ENCODE data around the gene F7.

Gene F7

DNA sequence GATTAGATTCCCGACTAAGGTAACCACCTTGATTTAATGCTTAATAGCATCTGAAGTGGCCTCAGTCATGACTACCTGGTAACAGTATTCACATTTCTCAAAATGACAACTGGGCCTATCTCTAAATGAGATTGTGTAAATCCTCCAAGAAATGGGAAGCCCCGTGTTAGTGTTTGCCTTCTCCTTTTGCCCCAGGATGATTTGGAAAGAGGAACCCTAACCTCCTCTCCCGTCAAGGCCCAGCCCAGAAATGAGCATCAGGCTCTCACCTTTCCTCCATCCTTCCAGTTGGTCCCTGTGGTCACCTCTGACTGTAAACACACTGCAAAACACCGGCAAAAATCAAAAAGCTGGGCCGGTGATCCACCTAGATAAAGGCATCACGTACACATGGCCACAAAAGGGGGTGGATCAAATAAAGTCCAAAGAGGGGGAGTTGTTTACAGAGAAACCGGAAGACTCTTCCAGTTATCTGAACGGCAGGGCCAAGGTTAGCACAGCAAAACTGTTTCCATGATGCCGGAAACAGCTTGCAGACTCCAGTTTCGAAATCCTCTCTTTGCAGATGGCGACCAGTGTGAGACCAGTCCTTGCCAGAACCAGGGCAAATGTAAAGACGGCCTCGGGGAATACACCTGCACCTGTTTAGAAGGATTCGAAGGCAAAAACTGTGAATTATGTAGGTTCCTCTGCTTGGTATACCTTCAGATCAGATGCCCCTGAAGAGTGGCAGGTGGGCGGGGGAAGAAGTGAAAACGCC, 33.4 kb downstream of the F7 start:
- DNase-seq (ENCODE audit: low spot score), result no peak

- no peak for DNase-seq (ENCODE audit: low spot score)
These were observed 34.0 kb downstream of the F7 start for GRCh38 chr13:113139577-113139976.

DNA sequence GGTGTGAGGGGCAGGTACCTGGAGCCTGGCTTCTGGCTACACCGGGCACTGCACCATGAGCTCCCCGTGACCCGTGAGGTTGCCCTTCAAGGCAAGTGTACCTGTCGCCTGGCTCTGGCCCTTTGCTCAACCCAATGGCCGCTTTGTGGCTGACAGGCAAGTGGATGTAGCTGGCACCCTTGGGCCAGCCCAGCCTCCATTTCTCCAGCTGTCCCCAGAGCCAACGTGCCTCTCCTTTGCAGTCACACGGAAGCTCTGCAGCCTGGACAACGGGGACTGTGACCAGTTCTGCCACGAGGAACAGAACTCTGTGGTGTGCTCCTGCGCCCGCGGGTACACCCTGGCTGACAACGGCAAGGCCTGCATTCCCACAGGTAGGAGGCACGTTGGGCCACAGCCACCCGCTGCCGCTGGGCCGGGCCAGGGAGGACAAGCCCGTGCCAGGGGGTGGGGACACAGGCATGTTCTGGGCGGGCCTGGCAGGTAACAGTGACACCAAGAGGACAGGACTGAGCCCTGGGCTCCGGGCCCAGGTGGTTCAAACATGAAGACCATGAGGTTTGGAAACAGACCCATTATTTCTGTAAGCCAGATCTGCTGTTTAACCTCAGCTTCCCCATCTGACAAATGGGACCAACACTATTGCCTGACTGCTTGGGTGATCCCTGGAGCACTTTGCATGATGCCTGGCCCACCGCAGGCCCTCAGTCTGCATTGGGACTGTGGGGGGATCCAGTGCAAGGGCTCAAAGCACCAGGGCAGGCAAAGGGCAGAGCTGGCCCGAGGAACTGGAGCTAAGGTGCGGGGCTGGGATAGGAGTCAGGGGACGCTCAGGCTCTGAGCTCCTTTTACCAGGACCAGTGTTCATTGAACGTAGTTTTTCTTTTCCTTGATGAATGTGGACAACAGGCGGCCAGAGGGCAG, 35.3 kb downstream of the F7 start:
- DNase-seq (ENCODE audit: low spot score), result no peak

DNA sequence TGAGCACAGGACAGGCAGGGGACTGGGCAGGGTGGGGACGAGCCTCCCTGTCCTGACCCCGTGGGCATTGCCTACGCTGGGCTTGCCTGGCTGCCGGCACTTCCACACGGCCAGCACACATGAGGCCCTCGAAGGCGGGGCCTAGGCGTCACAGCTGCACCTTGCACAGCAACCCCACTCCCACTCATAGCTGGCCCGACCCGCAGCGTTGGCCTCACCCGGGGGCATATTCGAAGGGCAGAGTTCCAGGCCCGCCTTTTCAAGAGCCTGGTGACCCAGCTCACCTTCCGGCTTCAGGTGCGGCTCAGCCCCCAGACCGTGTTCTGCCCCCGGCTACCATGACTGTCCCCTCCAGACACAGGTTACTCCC, 36.0 kb downstream of the F7 start:
- no peak for DNase-seq (ENCODE audit: low spot score)

DNA sequence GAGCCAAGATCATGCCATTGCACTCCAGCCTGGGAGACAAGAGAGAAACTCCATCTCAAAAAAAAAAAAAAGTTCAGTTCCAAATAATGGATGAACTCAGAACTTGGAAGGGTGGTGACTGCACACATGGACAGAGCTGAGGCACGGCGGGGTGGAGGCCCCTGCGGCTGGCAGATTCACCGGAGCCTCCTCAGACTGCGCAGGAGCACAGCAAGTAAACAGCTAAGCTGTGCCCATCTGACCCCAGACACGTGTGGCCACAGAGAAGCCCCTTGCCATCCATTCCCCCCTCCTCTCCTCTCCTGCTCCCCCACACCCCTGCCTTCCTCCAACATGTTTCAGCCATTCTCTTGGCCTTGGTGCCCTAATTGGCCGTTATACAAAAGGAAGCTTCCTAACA, 37.3 kb downstream of the F7 start:
- no peak for DNase-seq (ENCODE audit: low spot score)

DNA sequence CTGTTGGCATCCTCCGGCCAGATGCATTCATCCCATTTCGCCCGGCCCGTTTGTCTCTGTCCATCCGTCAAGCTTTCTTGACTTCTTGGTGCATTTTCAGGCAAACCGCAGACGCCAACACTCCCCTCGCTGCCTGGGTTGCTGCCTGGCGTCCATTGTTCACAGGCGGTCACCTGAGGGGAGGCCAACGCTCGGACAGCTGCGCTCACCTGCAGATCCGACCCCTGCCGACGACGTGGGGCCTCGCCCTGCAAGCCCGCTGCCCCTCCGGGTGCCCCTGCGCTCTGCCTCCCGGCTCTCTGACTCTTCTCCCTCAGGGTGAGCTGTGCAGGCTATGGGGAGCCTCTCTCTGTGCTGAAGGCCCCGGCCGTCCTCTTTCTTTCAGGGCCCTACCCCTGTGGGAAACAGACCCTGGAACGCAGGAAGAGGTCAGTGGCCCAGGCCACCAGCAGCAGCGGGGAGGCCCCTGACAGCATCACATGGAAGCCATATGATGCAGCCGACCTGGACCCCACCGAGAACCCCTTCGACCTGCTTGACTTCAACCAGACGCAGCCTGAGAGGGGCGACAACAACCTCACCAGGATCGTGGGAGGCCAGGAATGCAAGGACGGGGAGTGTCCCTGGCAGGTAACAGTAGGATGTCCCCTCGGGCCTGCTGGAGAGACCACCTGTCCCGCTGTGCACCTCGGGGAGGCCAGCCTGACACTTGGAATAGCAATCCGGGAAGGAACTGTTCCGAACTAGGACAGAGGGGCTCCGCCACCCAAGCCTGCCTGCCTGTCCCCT, 38.1 kb downstream of the F7 start:
- DNase-seq (ENCODE audit: low spot score), result no peak

DNA sequence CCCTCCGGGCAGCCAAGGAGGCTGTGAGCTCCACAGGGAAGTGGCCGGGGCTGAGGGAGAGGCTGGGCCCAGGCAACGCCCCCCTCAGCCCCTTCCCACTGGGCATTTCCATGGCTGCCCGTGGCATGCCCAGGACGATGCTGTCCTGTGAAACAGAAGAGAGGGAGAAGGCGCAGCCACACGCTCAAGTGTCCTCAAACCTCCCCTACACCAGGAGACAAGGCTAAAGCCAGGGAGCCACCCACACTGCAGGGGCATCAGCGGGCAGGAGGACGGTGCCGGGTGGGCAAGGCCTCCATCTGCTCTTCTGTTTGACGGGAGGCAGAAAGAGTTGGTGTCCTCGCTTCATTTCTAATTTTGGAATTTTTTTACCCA, 38.7 kb downstream of the F7 start:
- DNase-seq (ENCODE audit: low spot score), result no peak

DNA sequence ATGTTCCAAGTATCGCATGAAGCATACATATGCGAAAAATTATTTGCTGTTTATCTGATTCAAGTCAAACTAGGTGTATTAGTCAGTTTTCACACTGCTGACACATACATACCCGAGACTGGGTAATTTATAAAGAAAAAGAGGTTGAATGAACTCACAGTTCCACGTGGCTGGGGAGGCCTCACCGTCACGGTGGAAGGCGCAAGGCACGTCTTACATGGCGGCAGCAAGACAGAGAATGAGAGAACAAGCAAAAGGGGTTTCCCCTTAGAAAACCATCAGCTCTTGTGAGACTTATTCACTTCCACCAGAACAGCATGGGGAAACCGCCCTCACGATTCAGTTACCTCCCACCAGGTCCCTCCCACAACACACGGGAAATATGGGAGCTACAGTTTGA, 39.9 kb downstream of the F7 start:
- DNase-seq (ENCODE audit: low spot score), result no peak

DNA sequence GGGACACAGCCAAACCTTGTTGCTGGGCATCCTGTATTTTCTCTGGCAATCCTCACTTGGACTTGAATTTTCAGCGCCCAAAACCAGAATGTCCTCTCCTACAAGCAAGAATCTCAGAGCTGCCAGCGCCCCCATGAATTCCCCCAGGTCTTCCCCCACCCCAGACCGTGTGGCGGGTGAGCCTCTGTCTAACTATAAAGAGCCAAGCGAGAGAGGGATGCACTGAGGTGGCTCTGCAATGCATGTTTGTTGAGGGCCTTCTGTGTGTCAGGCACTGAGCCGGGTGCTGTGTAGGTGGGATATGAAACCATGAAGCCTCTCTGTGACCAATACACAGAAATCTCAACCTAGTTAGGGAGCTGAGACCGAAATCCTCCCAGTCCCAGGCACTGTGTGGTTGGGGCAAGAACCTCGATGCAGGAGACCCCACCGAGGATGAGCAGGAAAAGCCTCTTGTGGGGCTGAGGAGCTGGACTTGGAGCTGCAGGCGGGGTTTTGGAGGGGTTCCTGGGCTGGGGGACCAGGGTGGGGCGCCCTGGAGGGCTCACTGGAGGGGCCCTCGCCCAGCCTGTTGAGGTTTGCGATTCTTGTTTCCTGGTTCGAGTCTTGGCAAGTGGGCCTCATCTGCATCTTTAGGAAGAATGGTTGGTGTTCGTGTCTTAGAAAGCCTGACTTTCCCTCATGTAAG, 40.5 kb downstream of the F7 start:
- no peak for DNase-seq (ENCODE audit: low spot score)

DNA sequence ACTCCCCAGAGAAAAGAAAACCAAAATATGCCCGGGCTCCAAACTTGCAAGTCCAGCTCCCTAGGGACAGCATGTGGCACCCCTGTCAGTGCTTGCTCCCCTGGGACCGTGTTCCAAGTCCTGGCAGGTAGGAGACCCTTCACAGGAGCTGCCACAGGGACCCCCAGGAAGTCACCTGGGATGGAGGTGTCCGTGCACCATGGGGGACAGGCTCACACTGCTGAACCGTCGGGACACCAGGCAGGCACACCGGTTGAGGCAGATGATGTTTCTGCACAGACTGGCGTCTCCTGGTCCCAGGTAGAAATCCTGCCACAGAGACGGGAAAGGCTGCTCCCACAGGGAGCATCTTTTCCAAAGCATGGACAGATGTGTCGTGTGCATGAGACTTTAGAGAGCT, 41.2 kb downstream of the F7 start:
- no peak for DNase-seq (ENCODE audit: low spot score)

- DNase-seq (ENCODE audit: low spot score), result no peak
These were observed 41.6 kb downstream of the F7 start for GRCh38 chr13:113147206-113147605.

GRCh38 chr13:113148407-113148806, 42.8 kb downstream of the F7 start:
- DNase-seq (ENCODE audit: low spot score), result no peak

- DNase-seq (ENCODE audit: low spot score), result no peak
These were observed 43.4 kb downstream of the F7 start for GRCh38 chr13:113148940-113149503.

GRCh38 chr13:113149711-113150549, 44.3 kb downstream of the F7 start:
- no peak for DNase-seq (ENCODE audit: low spot score)

- DNase-seq (ENCODE audit: low spot score), result no peak
These were observed 45.2 kb downstream of the F7 start for GRCh38 chr13:113150550-113151365.

DNA sequence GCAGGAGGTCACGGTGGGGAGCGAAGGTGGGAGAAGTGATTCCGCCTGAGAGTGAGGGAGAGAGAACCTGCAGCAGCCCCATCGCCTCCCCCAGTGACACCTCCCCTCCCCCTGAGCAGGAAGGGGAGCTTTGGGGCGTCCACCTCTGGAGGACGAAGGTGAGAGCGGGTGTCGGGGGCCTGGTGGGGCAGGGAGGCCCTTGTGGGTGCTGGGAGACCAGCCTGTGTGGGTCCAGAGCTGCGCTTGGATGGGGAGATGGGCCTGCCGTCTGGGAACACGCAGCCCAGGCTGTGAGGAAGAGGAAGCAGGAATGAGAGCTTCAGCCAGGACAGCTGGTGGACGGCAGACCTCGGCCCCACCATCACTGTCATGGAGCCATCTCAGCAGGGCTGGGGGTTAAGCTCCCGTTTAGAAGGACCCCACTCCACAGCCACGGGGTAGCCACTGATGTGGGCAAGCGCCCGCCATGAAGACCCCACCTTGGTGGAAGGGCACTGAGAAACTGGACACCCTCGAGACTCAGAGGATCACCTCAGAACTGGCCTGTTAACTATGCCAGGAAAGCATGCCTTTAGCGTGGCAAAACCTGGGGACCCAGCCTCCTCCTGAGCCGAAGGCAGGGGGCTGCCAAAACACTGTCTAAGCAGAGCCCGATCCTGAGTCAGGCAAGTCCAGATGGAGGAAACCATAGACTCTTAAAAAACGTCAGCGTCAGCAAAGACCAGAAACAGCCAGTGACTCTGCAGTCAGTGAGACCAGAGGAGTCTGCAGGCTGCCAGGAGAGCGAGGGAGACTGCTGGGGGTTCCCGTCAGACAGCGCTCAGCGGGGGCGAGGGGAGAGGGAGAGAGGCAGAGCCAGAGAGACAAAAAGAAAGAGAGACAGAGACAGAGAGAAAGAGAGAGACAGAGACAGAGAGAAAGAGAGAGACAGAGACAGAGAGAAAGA, 46.4 kb downstream of the F7 start:
- DNase-seq (ENCODE audit: low spot score), result peak; percentile 9

DNA sequence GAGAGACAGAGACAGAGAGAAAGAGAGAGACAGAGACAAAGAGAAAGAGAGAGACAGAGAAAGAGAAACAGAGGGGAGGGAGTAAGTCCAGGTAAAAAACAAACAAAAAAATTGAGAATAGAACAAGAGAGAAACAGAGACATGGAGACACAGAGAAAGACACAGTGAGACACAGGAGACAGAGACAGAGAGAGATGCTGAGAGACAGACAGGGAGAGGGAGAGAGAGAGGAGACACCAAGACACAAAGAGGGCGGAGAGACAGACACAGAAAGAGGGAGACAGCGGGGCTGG, 47.0 kb downstream of the F7 start:
- no peak for DNase-seq (ENCODE audit: low spot score)

DNA sequence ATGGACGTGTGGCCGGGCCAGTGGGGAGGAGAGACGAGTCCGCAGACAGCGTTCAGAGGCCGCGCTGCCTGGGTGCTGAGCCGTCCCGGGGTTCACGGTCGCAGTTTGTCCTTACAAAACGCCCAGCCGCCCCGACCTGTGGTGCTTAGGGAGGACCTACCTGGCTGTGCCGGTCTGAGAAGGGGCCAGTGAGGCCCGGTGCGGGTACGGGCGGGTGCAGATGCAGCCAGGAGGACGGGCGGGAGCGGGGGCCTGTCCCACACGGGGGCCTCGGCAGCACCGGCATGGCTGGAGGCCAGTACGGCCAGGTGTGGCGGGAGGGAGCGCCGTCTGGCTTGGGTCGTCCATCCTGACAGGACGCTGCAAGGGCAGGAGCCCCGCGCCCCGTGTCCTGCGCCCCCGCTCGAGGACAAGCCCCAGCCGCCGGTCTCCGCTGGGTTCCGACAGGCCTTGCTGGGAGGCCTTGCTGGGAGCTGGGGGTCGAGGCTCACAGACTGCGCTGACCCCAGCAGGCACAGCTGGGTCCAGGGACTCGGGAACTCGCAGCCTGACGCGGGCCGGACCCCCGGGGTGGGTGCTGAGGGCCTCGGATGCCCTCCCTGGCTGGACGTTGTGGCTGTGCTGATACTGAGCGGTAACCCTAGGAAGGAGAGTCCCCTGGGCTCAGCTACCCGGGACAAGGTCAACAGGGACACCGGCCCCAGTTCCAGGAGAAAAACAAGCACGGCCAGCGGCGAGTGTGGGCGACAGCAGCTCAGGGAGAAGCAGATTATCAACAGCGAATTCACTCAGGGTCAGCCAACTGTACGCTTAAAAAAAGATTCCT, 47.6 kb downstream of the F7 start:
- DNase-seq (ENCODE audit: low spot score), result no peak
